Activated B cell treated with CpG ODN at 0.5 μM for 24 hours (primary cell): Measurements from ENCODE around the gene TFDP1. TPM values are rescaled to one million over a fixed set of nuclear protein-coding genes. Genes with fewer than 3 reads are reported as not detected.

Source experiments
- ATAC-seq: fragments of 200-7000 bp; cut with Tn5 transposase; one replicate; pipeline ENCODE4 v1.10.0; 2021; ENCODE audit warnings: low read depth, mild to moderate bottlenecking, moderate library complexity
- CTCF ChIA-PET: fragments of 350-600 bp; sonication (Branson Sonifier 250); formaldehyde crosslinking; loops from one replicate; lab custom pipeline; 2021; ENCODE audit warnings: antibody characterized with exemption; lab: Charles Lee
- POLR2A ChIA-PET: fragments of 350-600 bp; sonication (Branson Sonifier 250); formaldehyde crosslinking; loops from one replicate; lab custom pipeline; 2021; ENCODE audit warnings: antibody characterized with exemption; lab: Charles Lee
- DNase-seq: peaks from one replicate; pipeline ENCODE4 v3.0.0; 2022
- H3K27ac Mint-ChIP-seq: one replicate; pipeline ENCODE4 v1.8.0; 2020; ENCODE audit warnings: mixed read lengths
- H3K27me3 Mint-ChIP-seq: one replicate; pipeline ENCODE4 v1.8.0; 2021; ENCODE audit warnings: mixed read lengths
- H3K36me3 Mint-ChIP-seq: one replicate; pipeline ENCODE4 v1.8.0; 2021; ENCODE audit warnings: low read depth, mixed read lengths
- H3K4me1 Mint-ChIP-seq: one replicate; pipeline ENCODE4 v1.8.0; 2021; ENCODE audit warnings: mixed read lengths
- H3K4me3 Mint-ChIP-seq: one replicate; pipeline ENCODE4 v1.8.0; 2020; ENCODE audit warnings: mild to moderate bottlenecking, mixed read lengths
- H3K9me3 Mint-ChIP-seq: one replicate; pipeline ENCODE4 v1.8.0; 2020; ENCODE audit warnings: mixed read lengths
- intact Hi-C: fragments of 100-400 bp; cut with micrococcal nuclease; formaldehyde crosslinking; loops from one replicate; pipeline ENCODE4 v1.15.1; 2024
- total RNA-seq: library from RNA; stranded (reverse); gene quantifications from 2 replicates; pipeline ENCODE4 v1.2.3, GENCODE V29; 2022
- TF ChIP-seq, protein P1 (sequence below): fragments of 200-600 bp; IDR thresholded peaks from one replicate; pipeline ENCODE4 v1.8.0; 2022; ENCODE audit warnings: antibody characterized with exemption, mild to moderate bottlenecking

TFDP1 gene
- total RNA-seq, 1 donor from 2014 or later, result 54.3 TPM

- Mint-ChIP-seq H3K27ac (no peak overlapping the region), H3K4me1 (peaks cover 2% of the 10 kb centered on the region), H3K36me3 (peaks cover 40% of the 10 kb centered on the region), H3K27me3 (no peaks in the 10 kb centered on the region), H3K9me3 (no peaks in the 10 kb centered on the region), H3K4me3 (no peak overlapping the region)
- intact Hi-C loops, result no loop called here
- no peak for DNase-seq
- POLR2A ChIA-PET, result no interaction called here
- no peak for ATAC-seq
- CTCF ChIA-PET, result no interaction called here
- TF ChIP-seq, protein P1, sequence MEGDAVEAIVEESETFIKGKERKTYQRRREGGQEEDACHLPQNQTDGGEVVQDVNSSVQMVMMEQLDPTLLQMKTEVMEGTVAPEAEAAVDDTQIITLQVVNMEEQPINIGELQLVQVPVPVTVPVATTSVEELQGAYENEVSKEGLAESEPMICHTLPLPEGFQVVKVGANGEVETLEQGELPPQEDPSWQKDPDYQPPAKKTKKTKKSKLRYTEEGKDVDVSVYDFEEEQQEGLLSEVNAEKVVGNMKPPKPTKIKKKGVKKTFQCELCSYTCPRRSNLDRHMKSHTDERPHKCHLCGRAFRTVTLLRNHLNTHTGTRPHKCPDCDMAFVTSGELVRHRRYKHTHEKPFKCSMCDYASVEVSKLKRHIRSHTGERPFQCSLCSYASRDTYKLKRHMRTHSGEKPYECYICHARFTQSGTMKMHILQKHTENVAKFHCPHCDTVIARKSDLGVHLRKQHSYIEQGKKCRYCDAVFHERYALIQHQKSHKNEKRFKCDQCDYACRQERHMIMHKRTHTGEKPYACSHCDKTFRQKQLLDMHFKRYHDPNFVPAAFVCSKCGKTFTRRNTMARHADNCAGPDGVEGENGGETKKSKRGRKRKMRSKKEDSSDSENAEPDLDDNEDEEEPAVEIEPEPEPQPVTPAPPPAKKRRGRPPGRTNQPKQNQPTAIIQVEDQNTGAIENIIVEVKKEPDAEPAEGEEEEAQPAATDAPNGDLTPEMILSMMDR, result no peak
These were observed 37.8 kb upstream of the TFDP1 start for GRCh38 chr13:113546571-113547237.

GRCh38 chr13:113547238-113547971, 37.1 kb upstream of the TFDP1 start:
- ChIA-PET CTCF (no interaction called here), POLR2A (no interaction called here)
- DNase-seq (no peak), ATAC-seq (no peak)
- H3K27ac Mint-ChIP-seq, result no peak overlapping the region
- H3K9me3 Mint-ChIP-seq, result no peaks in the 10 kb centered on the region
- TF ChIP-seq, protein P1, result no peak
- peaks cover 44% of the 10 kb centered on the region for H3K36me3 Mint-ChIP-seq
- H3K4me1 Mint-ChIP-seq, result peaks cover 2% of the 10 kb centered on the region
- intact Hi-C loops, result no loop called here
- no peaks in the 10 kb centered on the region for H3K27me3 Mint-ChIP-seq
- H3K4me3 Mint-ChIP-seq, result no peak overlapping the region

- H3K27me3 Mint-ChIP-seq, result no peaks in the 10 kb centered on the region
- TF ChIP-seq, protein P1, result no peak
- intact Hi-C loops, result no loop called here
- H3K4me3 Mint-ChIP-seq, result no peak overlapping the region
- H3K4me1 Mint-ChIP-seq, result peaks cover 2% of the 10 kb centered on the region
- no peaks in the 10 kb centered on the region for H3K9me3 Mint-ChIP-seq
- ChIA-PET POLR2A (no interaction called here), CTCF (no interaction called here)
- no peak for DNase-seq
- H3K36me3 Mint-ChIP-seq, result peaks cover 50% of the 10 kb centered on the region
- no peak overlapping the region for H3K27ac Mint-ChIP-seq
- no peak for ATAC-seq
These were observed 36.3 kb upstream of the TFDP1 start for GRCh38 chr13:113548171-113548641.

DNA sequence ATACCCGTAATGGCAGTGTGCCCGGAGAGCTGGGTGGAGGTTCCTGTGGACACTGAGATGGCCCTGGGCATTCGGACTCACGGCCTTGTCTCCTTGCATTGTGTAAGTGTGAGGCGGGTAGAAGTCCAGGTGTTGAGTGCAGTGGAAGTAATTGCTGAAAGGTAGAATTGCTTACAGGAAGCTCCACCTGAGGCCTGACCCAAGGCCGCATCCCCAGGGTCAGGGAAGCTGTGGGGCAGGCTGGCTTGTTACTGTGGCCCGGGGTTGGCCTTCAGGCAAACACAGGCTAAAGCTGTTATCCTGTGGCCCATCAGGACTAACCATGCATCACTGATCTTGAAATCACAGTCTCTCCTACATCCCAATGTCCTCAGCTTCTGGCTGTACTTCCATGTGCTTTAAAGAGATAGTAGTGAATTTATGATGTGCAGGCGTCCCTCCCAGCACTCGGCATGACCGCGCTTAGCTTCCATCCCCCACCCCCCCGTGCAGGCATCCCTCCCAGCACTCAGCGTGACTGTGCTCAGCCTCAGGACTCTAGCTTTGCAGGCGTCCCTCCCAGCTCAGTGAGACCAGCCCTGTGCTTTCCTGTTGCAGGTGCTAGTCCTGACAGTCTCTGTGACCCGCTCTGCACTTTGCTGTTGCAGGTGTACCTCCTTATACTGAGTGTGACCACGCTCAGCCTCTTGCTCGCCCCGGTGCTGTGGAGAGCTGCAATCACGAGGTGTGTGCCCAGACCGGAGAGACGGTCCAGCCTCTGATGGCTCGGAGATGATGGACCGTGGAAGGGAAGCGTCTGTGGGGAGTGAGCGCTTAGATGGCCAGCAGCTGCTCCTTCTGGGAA, 35.6 kb upstream of the TFDP1 start:
- Mint-ChIP-seq H3K27ac (no peak overlapping the region), H3K9me3 (no peaks in the 10 kb centered on the region), H3K27me3 (no peaks in the 10 kb centered on the region), H3K4me3 (no peak overlapping the region), H3K36me3 (peaks cover 50% of the 10 kb centered on the region), H3K4me1 (no peaks in the 10 kb centered on the region)
- intact Hi-C loops, result no loop called here
- no peak for ATAC-seq
- TF ChIP-seq, protein P1, result no peak
- DNase-seq, result no peak
- POLR2A ChIA-PET, result no interaction called here
- CTCF ChIA-PET, result no interaction called here

GRCh38 chr13:113550453-113550852, 34.1 kb upstream of the TFDP1 start:
- H3K27ac Mint-ChIP-seq, result no peak overlapping the region
- TF ChIP-seq, protein P1, result no peak
- POLR2A ChIA-PET, result no interaction called here
- no peaks in the 10 kb centered on the region for H3K27me3 Mint-ChIP-seq
- no peak for DNase-seq
- H3K4me1 Mint-ChIP-seq, result no peaks in the 10 kb centered on the region
- no peak for ATAC-seq
- H3K9me3 Mint-ChIP-seq, result no peaks in the 10 kb centered on the region
- H3K4me3 Mint-ChIP-seq, result no peak overlapping the region
- CTCF ChIA-PET, result no interaction called here
- H3K36me3 Mint-ChIP-seq, result peaks cover 46% of the 10 kb centered on the region
- intact Hi-C loops, result no loop called here
